ENCODE measurements around the gene ZNF77.
A peak's percentile ranks its signal among the peaks of the same experiment; 100 is the strongest.
"Not testable (repeated sequence)": the region's sequence is repeated elsewhere in the genome, so short reads cannot be mapped to it uniquely, and the experiment has no call there.

ZNF77 gene

DNA sequence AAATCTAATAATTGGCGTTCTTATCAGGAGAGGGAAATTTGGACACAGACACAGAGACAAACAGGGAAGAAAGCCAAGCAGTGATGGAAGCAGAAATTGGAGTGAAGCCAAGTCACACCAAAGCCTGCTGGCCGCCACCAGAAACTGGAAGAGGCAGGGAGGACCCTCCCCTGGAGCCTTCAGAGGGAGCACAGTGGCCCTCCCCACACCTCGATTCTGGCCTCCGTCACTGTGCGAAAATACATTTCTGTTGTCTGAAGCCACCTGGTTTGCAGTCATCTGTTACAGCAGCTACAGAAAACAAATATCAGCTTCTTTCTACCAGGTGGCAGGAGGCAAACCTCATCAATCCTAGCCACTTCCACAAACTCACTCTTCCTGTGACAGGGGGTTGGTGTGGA is 24.3 kb upstream of the ZNF77 start:
- peak; percentile 71 for DNase-seq

DNA sequence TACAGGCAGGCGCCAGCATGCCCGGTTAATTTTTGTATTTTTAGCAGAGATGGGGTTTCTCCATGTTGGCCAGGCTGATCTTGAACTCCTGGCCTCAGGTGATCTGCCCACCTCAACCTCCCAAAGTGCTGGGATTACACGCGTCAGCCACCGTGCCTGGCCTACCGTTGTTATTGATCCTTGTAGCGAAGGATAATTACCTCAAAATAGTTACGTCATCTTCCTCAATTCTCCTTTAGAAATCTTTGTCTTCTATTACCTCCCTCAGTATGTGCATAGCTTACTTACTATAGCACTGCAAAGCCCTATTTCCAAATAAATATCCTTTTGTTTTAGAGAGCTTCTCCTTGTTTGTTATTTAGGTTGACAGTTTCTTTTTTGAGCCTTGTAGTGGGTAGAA is 23.2 kb upstream of the ZNF77 start:
- no peak for DNase-seq

DNA sequence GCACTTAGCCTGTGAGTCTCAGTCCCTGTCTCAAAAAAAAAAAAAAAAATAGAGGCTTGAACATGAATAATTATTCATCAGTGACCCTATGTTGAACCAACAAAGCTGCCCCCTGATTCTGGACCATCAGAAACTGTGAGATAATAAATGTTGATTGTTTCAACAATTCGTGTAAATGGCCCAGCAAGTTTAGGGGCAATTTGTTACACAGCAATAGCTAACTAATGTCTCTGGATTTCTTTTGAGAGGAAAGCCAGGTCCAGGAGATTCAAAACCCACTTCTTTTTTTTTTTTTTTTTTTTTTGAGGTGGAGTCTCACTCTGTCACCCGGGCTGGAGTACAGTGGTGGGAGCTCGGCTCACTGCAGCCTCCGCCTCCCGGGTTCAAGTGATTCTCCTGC is 20.1 kb upstream of the ZNF77 start:
- DNase-seq = no peak

DNA sequence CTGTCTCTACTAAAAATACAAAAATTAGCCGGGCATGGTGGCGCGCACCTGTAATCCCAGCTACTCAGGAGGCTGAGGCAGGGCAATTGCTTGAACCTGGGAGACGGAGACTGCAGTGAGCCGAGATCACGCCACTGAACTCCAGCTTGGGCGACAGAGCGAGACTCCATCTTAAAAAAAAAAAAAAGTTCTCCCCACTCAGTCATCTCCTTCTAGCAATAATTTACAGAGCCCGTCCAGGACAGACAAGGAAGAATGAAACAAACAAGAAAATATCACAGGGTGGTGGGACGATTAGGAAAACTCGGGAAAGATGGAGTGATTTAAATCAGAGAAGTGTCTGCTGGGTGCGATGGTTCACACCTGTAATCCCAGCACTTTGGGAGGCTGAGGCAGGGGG is 18.9 kb upstream of the ZNF77 start:
- DNase-seq = not testable (repeated sequence)

DNA sequence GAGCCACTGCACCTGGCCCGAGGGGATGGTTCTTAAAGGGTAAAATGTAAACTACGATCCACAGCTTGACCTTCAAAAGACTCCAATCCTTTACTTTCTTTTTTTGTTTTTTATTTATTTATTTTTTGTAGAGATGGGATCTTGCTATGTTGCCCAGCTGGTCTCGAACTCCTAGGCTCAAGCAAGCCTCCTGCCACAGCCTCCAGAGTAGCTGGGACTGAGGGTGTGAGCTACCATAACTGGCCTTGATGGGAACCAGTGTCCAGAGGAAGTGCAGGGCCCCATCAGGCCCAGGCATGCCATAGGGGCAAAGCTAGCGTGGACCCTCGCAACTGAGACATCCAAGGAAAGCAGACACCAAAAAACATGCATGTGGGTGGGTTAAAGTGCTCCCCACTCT is 18.4 kb upstream of the ZNF77 start:
- DNase-seq = no peak

DNA sequence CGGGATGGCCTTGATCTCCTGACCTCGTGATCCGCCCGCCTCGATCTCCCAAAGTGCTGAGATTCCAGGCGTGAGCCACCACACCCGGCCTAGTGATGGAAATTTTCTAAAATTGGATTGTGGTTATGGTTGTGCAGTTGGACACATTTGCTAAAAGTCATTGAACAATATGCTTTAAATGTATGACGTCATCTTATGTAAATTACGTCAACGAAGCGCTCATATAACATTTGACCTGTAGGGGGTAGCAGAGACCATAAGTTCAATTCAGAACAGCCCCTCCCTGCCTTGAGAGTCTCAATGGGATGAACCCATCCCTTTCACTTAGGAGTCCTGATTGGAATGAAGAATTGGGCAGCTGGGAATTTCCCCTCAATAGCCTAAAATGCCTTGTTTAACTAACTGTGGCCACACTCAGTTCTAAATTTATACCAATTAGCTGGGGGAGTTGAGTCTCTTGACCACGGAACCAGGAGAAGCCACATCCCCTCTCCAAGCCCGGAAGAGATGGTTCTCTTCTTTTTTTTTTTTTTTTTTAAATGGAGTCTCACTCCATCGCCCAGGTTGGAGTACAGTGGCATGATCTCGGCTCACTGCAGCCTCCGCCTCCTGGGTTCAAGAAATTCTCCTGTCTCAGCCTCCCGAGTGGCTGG is 17.4 kb upstream of the ZNF77 start:
- peak; percentile 44 for DNase-seq

DNA sequence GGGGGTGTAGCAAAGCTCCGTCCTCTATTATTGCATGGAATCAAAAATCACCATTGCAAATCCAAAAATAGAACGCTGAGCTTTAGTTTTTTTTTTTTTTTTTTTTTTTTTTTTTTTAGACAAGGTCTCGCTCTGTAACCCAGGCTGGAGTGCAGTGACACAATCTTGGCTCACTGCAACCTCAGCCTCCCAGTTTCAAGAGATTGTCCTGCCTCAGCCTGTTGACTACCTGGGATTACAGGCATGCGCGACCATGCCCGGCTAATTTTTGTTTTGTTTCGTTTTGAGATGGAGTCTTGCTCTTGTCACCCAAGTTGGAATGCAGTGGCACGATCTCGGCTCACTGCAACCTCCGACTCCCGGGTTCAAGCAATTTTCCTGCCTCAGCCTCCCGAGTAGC is 15.3 kb upstream of the ZNF77 start:
- DNase-seq = peak; percentile 7

DNA sequence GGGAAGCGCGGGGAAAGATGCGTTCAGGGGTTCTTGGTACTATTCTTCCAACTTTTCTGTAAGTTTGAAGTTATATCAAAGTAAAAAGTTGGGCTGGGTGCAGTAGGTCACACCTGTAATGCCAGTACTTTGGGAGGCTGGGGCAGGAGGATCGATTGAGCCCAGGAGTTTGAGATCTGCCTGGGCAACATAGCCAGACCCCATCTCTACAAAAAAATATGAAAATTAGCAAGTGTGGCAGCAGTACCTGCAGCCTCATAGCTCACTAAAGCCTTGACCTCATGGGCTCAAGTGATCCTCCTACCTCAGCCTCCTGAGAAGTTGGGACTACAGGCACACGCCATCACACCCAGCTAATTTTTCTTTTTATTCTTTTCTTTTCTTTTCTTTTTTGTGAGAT is 12.4 kb upstream of the ZNF77 start:
- peak; percentile 6 for DNase-seq

DNA sequence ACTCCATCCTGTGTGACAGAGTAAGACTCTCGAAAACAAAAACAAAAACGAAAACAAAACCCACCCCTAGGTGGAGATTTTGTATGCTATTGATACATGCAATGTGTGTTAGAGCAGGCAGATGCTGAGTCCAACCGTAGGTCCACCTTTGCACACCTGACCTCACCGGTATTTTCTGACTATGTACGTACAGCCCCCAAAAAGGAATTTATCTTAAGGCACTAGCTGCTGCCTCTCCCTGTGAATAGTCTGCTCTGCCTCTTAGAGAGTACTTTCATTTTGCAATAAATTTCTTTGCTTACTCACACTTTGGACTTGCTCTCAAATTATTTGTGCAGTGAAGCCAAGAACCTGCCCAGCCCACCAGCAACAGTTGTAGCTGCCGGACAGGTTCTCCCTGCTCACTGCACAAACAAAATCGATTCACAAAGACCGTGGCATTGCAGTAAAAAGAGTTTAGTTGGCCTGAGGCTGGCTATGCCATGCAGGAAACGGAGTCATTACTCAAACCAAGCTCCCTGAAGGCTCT is 8.2 kb upstream of the ZNF77 start:
- DNase-seq = no peak

DNA sequence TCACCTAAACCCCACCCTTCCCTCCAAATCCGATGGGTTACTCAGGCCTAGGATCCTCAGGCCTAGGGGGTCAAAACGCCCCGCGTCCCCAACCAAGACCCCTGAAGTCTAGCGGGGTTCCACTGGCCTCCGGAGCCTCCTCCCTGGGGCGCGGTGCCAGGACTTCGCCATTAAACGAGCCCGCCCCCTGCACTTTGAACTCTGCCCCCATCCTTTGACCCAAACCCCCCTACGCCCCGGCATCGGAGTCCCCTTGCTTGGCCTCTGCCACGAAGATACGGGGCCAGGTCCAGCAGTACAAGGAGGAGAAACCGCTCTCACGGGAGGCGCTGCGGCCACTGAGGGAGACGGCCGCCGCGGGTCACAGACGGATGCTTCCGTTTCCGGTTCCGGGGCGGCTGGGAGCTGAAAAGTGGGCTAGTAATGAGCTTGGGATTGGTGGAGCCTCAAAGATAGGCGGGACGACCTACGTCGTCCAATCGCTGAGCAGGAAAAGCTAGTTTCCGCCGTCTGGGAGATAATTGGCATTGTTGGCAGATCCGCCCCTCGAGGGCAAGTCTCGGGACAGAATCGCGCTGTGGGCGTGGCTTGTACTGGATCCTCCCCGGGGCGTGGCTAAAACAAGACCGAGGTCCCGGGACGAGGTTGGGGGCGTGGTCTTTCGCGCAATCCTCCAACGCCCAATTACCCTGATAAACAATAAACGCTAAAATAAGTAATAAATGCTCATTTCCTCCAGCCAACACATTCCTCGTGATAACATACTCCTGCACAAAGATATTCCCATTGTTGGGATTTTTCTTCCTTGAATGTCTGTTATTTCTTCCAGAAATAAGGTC is 5.7 kb upstream of the ZNF77 start:
- DNase-seq = peak; percentile 100

DNA sequence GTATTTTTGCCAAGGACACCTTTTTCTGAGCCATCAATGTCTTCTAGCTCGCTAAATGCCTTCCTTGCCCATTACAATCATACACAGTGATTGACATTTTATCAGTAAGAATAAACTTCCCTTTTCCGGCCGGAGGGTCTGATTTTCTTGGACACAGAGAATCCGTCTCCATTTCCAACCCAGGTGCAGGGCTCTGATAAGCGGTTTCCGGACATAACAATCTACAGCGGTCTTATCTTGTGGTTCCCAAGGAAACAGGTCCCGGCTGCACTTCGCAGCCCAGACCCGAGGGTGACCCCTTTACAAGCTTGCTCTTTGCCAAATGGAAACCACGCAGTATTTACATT is 5.1 kb upstream of the ZNF77 start:
- peak; percentile 48 for DNase-seq

DNA sequence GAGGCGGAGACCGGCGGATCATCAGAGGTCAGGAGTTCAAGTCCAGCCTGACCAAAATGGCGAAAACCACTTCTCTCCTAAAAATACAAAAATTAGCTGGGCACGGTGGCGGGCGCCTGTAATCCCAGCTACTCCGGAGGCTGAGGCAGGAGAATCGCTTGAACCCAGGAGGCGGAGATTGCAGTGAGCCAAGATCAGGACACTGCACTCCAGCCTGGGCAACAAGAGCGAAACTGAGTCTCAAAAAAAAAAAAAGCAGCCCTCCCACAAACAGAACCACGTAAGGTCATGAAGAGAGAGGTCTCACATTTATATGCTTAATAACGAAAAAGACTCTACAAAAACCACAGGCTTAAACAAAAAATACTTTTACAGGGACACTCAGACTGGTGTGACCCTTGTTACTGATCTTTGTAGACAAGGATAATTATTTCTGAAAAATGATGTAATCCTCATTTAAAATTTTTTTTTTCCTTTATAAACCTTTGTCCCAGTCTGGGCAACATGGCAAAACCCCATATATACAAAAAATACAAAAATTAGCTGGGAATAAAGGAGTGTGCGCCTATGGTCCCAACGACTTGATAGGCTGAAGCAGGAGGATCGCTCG is 909 bp upstream of the ZNF77 start:
- DNase-seq = no peak

DNA sequence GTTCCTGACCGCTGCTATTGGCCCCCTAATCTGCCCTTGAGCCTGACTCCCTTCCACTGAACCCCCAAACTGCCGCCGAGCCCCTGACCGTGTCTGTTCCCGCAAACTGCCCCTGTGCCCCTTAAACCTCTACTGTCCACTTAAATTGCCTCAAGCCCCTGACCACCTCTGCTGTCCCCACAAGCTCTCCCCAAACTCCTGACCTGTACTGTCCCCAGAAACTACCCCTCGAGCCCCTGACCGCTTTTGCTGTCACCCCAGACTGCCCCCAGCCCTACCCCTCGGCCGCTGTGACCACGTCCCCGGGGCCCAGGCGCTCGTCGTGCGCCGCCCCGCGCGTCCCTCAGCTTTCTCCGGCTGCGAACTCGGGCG is 382 bp downstream of the ZNF77 start:
- no peak for DNase-seq

DNA sequence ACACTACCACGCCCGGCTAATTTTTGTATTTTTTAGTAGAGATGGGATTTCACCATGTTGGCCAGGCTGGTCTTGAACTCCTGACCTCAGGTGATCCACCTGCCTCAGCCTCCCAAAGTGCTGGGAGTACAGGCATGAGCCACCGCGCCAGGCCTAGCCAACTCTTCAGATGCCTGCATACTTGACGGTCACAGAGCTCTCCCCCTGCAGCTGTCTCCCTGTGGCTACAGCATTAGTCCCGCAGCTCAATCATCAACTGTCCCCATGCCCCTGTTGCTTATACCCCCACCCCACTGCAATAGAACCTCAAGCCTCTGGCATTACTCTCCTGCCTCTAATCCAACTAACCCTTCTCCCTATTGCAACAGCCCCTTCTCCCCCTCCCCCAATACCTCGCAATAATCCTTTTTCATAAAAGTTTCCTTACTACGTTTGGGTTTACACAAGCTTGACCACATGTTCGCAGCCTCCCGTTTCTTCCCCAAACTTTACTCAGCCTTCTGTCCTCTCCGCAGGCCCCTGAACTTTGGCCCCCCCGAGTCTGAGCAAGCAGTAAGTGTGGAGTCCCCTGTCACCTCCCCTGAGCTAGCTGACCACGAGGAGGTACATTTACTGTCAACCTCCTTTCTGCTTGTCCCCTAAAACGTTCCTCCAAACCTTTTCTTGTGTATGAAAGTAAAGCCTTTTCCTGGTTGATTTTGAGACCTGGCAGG is 1.7 kb downstream of the ZNF77 start:
- DNase-seq = no peak

DNA sequence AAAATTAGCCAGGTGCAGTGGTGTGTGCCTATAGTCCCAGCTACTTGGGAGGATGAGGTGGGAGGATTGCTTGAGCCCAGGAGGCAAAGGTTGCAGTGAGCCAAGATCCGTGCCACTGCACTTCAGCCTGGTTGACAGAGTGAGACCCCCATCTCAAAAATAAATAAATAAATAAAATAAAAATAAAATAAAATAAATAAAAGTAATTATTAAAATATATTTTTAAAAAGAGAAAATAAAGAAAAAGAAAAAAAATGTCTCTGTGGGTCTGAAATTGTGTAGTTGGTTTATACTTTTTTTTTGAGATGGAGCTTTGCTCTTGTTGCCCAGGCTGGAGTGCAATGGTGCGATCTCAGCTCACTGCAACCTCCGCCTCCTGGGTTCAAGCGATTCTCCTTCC is 8.9 kb downstream of the ZNF77 start:
- not testable (repeated sequence) for DNase-seq

DNA sequence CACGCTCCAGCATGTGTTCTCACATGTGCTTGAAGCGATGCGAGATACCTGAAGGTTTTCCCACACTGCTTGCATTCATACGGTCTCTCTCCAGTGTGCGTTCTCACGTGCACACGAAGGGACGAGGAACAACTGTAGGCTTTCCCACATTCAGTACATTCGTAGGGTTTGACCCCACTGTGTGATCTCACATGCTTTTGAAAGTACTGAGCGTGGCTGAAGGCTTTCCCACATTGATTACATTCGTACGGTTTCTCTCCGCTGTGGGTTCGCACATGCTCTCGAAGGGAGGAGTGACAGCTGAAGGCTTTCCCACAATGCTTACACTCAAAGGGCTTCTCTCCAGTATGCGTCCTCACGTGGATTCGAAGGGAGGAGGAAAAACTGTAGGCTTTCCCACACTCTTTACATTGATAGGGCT is 11.3 kb downstream of the ZNF77 start:
- DNase-seq = no peak

DNA sequence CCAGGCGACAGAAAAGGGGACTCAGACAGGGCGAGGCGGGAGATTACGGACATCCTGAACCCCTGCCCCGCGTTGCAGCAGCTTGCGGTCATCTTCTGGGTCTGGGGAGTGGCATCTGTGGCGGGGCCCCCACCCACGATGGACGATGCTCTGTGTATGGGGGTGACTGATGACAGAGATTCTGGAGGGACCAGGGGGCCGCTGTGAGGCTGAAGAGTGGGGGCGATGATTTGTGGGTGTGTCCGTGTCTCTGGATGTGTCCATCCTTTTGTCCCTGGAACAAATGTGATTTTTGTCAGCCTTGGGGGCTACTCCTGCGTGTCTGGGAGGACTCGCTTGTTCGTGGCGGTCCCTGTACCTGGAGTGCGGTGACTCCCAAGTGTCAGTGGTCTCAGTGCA is 17.7 kb downstream of the ZNF77 start:
- DNase-seq = no peak

DNA sequence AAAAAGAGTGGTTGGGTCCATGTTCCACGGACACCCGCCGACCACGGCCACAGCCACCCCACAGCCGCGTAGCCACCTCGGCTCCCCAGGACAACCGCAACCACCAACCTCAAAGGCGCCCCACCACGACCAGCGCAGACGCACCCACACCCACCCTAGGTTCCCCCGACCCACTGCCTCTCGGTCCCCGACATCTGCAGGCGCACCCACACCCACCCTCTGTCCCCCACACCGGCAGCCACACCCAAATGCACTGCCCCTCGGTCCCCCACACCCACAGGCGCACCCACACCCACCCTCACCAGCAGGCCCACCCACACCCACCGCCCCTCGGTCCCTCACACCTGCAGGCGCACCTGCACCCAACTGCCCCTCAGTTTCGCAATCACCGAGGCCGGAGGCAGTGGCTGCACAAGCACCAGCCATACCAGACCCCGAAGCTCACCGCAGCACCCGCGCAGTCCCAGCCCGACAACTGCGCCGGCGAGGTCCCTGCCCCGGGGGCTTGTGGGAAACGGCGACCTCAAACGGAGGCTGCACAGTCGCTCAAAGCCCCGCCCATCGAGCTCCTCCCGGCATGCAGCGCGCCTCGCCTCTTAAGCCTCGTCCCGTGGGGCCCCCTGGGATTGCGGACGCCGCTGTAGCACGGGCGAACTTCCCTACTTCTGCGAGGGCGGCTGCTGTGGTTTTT is 18.3 kb downstream of the ZNF77 start:
- DNase-seq = no peak

DNA sequence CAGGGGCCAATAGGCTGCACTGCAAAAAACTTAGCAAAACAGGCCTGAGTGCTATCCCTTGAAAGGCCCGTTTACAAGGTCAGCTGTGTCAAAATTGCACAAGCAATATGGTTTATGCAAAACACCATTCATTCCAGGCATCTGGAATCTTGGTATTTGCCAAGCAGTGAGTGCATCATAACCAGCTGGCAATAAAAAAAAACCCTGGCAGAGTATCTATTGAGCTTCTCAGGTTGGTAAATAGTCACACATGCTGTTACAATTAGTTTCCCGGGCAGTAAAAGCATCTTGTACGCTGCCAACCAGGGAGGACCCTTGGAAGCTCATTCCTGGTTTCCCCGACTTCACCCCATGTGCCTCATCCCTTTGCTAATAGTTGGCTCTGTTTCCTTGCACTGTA is 21.3 kb downstream of the ZNF77 start:
- peak; percentile 55 for DNase-seq

DNA sequence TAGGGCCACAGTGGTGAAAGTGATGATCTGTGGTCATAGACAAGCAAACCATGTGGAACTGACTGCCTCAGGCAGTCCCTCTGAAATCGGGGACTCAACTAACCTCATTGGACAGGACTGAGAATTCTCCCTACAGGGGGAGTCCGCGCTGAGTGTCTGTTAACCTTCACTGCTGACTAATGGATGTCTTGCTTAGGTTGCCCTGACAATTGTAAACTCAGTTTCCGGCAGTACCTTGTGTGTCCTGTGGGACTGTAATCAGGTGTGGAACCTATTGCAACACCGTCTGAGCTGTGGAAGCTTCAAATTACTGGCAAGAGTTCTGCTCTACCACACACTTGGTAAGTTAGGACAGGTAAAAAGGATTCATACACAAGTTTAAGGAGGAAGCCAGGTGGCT is 21.8 kb downstream of the ZNF77 start:
- DNase-seq = no peak

DNA sequence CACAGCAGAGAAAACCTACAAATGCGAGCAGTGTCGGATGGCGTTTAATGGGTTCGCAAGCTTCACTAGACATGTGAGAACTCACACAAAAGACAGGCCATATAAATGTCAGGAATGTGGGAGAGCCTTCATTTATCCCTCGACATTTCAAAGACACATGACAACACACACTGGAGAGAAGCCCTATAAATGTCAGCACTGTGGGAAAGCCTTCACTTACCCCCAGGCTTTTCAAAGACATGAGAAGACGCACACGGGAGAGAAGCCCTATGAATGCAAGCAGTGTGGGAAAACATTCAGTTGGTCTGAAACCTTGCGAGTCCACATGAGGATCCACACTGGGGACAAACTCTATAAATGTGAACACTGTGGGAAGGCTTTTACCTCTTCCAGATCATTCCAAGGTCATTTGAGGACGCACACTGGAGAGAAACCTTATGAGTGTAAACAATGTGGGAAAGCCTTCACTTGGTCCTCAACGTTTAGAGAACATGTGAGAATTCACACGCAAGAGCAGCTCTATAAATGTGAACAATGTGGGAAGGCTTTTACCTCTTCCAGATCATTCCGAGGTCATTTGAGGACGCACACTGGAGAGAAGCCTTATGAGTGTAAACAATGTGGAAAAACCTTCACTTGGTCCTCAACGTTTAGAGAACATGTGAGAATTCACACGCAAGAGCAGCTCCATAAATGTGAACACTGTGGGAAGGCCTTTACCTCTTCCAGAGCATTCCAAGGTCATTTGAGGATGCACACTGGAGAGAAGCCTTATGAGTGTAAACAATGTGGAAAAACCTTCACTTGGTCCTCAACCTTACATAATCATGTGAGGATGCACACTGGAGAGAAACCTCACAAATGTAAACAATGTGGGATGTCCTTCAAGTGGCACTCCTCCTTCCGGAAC is 27.2 kb downstream of the ZNF77 start:
- no peak for DNase-seq

DNA sequence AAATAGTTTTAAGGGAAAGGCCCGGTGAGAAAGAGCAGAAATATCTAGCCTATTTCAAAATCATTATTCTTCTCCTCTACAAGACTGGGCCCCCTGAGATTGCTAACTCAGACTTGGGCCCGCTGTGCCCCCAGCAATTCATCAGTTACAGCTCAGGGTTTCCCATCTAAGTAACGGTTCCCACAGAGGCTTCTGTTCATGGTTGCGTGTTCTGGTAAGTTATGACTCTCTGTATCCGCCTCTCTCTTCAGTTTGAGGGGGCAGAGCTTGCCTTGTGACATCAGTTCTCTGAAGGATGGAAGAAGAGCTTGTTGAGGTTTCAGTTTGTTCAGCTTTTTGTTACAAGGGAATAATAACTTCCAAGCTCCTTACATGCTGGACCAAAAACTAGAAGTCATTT is 32.5 kb downstream of the ZNF77 start:
- no peak for DNase-seq

Data from left hindlimb (tissue), 1 donor.